ENCODE results near the gene PRDM11. TPM values are rescaled to one million over a fixed set of nuclear protein-coding genes. Genes with fewer than 3 reads are reported as not detected.

The PRDM11 gene
- total RNA-seq, 6 experiments from 2014 or later: 1.4 to 4.1 (median 3.8) TPM

GRCh38 chr11:45216901-45217300 is 70.5 kb downstream of the PRDM11 start:
- Histone ChIP-seq H3K36me3 (no peaks in the 10 kb centered on the region), H3K4me1 (no peaks in the 10 kb centered on the region), H3K4me3 (no peak overlapping the region), H3K27me3 (no peaks in the 10 kb centered on the region), H3K9me3 (no peaks in the 10 kb centered on the region), H3K27ac (no peak overlapping the region)
- no peak for TF ChIP-seq CTCF (IDR thresholded peaks at IDR 0.05)
- no peak for TF ChIP-seq POLR2A (IDR thresholded peaks at IDR 0.05)
- WGBS (ENCODE audit: insufficient coverage, low coverage, low lambda C conversion rate, missing lambda C conversion rate): 72% methylated on average over 2 of the region's 2 CpGs
- ATAC-seq: no peak
- DNase-seq: no peak
- intact Hi-C loops (cut with DNase I): no loop called here

DNA sequence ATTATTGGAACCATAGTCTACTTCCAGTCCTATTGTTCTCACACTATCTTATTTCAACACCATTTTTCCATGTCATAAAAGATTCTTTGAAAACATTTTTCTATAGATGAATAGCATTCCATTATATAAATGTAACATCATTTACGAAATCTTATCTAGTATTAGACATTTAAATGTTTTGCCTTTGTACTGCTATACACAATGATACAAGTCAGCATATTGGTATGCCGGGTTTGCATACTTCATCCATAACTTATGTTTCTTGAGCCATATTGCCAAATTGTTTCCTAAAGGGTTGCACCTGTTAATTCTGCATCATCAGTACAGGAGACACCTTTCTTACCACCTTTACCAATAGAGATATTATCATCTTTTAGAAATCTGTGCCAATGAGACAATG is 71.6 kb downstream of the PRDM11 start:
- H3K36me3 ChIP-seq: no peaks in the 10 kb centered on the region
- intact Hi-C loops (cut with DNase I): no loop called here

DNA sequence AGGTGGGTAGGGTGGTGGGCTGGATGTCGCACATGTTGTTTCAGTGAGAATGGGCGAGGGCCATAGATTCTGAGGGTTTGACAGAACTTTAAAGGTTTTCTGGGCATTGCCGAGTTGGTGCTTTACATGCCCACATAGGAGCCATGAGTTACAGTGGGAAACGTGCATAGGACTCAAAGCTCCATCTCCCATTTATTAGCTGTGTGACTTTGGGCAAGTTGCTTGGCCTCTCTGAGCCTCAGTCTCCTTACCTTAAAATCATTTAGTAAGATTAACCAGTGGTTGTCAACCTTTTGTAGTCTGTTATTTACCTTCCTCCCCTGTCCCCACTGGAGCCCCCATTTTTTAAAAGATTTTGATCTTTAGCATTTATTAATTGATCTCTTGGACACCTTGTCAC is 72.3 kb downstream of the PRDM11 start:
- H3K27me3 ChIP-seq: no peaks in the 10 kb centered on the region
- no peak overlapping the region for H3K4me3 ChIP-seq
- no peak for DNase-seq
- no peaks in the 10 kb centered on the region for H3K4me1 ChIP-seq
- TF ChIP-seq CTCF (IDR thresholded peaks at IDR 0.05): no peak
- no peak for TF ChIP-seq POLR2A (IDR thresholded peaks at IDR 0.05)
- no peaks in the 10 kb centered on the region for H3K36me3 ChIP-seq
- H3K27ac ChIP-seq: no peak overlapping the region
- ATAC-seq: no peak
- no peaks in the 10 kb centered on the region for H3K9me3 ChIP-seq
- WGBS (ENCODE audit: insufficient coverage, low coverage, low lambda C conversion rate, missing lambda C conversion rate): 81% methylated on average over 3 of the region's 4 CpGs
- intact Hi-C loops (cut with DNase I): no loop called here

More for the DNA sequence above, 71.6 kb downstream of the PRDM11 start:
- no peak overlapping the region for H3K27ac ChIP-seq
- TF ChIP-seq CTCF (IDR thresholded peaks at IDR 0.05): no peak
- TF ChIP-seq POLR2A (IDR thresholded peaks at IDR 0.05): no peak
- no peaks in the 10 kb centered on the region for H3K9me3 ChIP-seq
- 82% methylated on average over 2 of the region's 2 CpGs for WGBS (ENCODE audit: insufficient coverage, low coverage, low lambda C conversion rate, missing lambda C conversion rate)
- ATAC-seq (no peak), DNase-seq (no peak)
- no peaks in the 10 kb centered on the region for H3K4me1 ChIP-seq
- H3K27me3 ChIP-seq: no peaks in the 10 kb centered on the region
- no peak overlapping the region for H3K4me3 ChIP-seq

GRCh38 chr11:45219411-45219810 is 73.0 kb downstream of the PRDM11 start:
- no CpG with 5 or more reads among the region's 18 CpGs for WGBS (ENCODE audit: insufficient coverage, low coverage, low lambda C conversion rate, missing lambda C conversion rate)
- Histone ChIP-seq H3K27me3 (no peaks in the 10 kb centered on the region), H3K27ac (no peak overlapping the region), H3K36me3 (no peaks in the 10 kb centered on the region), H3K4me1 (no peaks in the 10 kb centered on the region), H3K4me3 (no peak overlapping the region), H3K9me3 (no peaks in the 10 kb centered on the region)
- intact Hi-C loops (cut with DNase I): no loop called here
- no peak for DNase-seq
- no peak for ATAC-seq
- TF ChIP-seq CTCF (IDR thresholded peaks at IDR 0.05) (no peak), POLR2A (IDR thresholded peaks at IDR 0.05) (no peak)

GRCh38 chr11:45223496-45223895 is 77.1 kb downstream of the PRDM11 start:
- TF ChIP-seq POLR2A (IDR thresholded peaks at IDR 0.05): no peak
- no peak for TF ChIP-seq CTCF (IDR thresholded peaks at IDR 0.05)
- ATAC-seq (no peak), DNase-seq (no peak)
- Histone ChIP-seq H3K27ac (no peak overlapping the region), H3K4me1 (no peaks in the 10 kb centered on the region), H3K9me3 (no peaks in the 10 kb centered on the region), H3K4me3 (no peak overlapping the region), H3K27me3 (no peaks in the 10 kb centered on the region), H3K36me3 (no peaks in the 10 kb centered on the region)
- 82% methylated on average over 4 of the region's 5 CpGs for WGBS (ENCODE audit: insufficient coverage, low coverage, low lambda C conversion rate, missing lambda C conversion rate)
- intact Hi-C loops (cut with DNase I): no loop called here

All from right lobe of liver (tissue), 6 donors.